Activated CD4-positive, alpha-beta T cell treated with anti-CD3 and anti-CD28 coated beads, Interleukin-2, amount 50 U/mL, for 24 hours (primary cell): Measurements from ENCODE around the gene STMP1.
"Not testable (repeated sequence)": the region's sequence is repeated elsewhere in the genome, so short reads cannot be mapped to it uniquely, and the experiment has no call there.

ENCODE experiments used
- DNase-seq, 2 donors: peaks; one replicate each; pipeline ENCODE4 v3.0.0-alpha.2; 2020; ENCODE audit warnings: low read depth in 1 of 2, low spot score in 1 of 2

The STMP1 gene

GRCh38 chr7:135662373-135663114 lies at the start of gene STMP1:
Gene STMP1, plus strand, starts transcription at chr7:135662514.
- peak; percentile 94 to 96 for DNase-seq

DNA sequence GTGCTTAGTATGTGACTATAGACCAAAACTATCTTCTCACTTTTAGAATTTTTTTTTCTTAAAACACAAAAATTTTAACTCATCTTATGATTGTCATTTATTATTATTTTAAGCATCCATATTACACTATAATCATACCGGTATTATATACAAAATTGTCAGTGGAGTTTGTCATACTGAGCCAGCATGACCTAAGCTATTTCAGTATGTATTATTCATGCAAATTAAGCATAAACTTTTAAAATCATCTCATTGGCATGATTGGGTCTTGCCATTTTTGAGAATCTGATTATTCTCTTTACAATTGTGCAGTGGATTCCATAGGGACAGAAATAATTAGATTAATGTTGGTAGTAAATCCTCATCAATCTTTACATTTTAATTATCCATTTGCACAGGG lies 46.2 kb upstream of the STMP1 start:
- no peak for DNase-seq

DNA sequence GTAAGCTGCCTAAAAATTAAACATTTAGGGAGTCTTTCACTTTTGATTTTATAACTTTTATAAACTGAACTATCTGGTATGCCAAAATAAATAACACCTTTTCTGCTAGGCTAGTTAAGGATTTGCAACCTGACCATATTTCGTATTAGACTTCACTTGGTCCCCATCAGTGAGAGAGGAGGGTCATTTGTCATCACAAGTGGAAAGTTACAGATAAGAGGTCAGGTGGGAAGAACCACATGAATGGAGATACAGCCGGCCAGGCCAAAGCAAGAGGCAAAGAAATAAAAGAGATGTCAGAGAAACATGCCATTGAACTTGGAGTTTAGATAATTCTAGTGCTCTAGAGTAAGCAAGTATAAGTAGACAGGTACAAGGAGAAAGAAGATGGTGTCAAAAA lies 44.5 kb upstream of the STMP1 start:
- no peak for DNase-seq

DNA sequence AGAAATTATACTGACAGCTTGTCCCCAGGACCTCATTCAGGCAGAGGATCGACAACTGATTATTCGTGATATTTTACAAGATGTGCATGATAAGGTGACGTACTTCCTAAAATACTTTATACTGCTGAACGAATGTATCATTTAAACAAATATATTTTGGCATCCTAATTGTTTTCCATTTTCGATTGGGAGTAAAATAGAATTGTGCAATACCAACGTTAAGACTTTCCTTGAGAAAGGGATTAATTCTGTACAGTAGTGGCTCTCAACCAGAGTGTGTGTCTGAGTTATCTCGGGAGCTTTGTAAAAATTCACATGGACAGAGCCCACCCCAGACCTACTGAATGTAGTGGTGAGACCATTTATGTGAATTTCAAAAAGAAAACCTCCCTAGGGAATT lies 43.8 kb upstream of the STMP1 start:
- no peak for DNase-seq

DNA sequence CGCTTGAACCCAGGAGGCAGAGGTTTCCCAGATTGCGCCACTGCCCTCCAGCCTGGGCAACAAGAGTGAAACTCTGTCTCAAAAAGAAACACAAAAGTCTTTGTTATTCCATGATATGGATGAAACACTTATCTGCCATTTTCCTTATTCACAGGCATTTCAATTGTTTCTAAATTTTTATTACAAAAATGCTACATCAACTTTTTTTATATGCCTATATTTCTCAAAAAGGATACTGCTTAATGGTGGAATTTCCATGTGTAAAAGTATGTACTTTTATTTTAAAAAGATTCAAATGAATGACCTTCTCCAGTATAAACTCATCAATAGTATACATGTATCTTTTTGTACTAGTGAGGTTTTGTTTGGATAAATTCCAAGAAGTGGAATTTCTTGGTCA lies 41.9 kb upstream of the STMP1 start:
- DNase-seq: no peak

DNA sequence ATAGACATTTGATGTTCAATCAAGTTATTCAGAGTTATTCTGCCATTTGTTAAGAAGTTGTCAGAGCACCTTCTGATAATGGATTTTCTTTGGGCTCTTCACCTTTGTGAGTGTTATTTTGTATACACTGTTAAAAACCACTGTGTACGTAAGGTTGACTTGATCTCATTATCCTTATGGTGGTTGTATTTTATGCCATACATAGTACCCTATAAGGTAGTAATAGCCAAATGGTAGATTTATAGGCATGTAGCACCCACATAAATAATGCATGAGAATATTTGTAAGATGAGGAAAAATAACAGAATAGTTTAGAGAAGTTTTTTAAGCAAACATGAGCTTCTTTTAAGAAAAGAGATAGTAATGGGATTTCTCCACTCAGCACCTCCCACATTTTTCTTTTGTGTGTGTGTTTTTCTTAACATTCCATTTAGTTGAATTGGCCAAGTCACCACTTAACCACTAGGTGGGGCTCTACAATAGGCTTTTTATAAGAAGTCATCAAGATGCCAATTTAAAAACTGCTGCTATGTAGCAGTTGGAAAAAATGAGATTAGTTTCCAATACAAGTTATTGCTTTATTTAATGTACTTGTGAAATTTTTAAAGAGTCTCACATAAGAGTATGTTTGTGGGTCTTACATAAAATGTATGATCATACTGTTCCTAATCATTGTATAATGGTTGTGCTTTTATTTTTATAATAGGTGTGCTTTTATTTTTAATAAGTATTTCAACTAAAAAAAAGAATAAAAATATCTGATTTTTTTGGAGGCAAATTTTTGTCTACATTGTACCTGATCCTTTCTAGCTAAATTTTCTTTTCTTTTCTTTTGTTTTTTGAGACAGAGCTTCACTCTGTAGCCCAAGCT lies 41.1 kb upstream of the STMP1 start:
- peak in 1 of 2 donors; percentile 3 for DNase-seq

- no peak for DNase-seq
Observed at GRCh38 chr7:135634191-135634878, 28.0 kb upstream of the STMP1 start.

GRCh38 chr7:135639690-135640089 lies 22.6 kb upstream of the STMP1 start:
- not testable (repeated sequence) for DNase-seq

- DNase-seq: no peak
Observed at GRCh38 chr7:135644154-135644553, 18.2 kb upstream of the STMP1 start.

GRCh38 chr7:135644729-135645128 lies 17.6 kb upstream of the STMP1 start:
- DNase-seq: no peak

DNA sequence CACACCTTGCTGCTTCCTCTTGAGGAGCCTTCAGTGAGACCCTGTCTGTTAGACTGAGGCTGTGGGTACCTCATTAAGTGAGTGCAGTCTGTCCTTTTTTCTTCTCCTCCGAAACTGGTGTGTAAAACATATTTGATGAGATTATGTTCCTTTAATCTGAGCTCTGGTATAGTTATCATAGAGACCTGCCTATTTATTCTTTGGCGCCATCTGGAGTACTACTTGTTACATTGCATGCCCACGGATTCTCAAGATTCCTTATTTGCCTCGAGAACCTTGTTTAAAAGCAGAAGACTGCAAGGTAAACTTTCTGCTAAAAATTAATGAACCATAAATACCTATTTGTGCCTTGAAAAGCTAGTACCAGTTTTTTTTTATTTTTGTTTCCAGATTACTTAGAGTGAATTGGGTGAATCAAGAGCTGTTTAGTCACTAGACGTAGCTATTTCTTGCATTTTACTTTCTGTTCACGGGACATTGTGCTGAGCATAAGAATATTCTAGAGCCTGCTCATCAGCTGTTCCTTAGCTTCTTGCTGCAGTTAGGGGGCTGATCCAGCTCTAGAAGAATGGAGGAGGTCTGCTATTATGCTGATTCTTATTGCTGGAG lies 16.9 kb upstream of the STMP1 start:
- no peak for DNase-seq

DNA sequence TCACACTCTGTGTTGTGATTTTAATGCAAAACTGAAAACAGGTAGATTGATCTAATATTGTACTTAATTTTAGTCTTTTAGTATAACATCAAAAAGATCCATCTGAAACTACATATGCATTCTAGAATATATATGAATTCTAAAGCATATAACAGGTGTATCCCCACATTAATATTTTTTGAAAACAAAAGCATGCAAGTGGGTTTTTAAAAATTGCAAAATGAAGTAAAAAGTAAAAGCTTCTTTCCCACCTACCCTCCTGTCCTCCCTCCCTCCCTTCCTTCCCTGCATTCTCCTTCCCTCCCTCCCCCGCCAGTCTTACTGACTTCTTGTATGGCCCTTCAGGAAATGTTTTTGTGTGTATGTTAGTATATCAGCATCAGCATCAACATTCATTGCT lies 14.6 kb upstream of the STMP1 start:
- DNase-seq: no peak

- DNase-seq: no peak
Observed at GRCh38 chr7:135648235-135648634, 14.1 kb upstream of the STMP1 start.

DNA sequence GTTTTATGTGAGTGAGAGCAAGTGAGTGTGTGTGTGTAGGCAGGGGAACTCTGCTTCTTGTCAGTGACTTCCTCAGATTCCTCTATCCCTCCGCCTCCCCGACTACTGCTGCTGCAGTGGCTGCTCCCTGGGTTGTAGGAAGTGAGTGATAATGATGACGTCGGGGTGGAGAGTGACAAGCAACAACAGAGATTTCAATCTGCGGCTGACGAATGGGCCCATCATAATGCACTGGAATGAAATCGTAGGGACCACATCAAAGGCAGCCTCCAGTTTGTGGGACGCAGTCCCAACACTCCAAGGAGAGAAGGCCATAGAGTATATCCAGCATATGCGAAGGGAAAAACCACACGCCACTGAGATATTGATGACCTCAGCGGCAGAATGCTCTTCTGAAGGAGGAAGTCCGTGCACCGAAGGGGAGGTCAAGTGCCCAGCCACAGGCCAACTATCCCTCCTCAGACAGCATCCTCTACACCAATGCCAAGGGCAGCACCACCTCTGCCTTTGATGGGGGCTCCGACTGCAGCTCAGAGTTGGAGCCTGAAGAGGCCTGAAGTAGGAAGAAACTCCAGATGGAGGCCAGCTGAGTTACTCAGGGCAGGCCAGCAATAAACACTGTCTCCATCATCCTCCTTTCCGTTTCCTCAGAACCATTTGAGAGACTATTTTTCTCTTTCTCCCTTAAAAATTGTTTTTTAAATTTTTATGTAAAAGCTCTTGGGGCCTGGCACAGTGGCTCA lies 11.3 kb upstream of the STMP1 start:
- DNase-seq: no peak

DNA sequence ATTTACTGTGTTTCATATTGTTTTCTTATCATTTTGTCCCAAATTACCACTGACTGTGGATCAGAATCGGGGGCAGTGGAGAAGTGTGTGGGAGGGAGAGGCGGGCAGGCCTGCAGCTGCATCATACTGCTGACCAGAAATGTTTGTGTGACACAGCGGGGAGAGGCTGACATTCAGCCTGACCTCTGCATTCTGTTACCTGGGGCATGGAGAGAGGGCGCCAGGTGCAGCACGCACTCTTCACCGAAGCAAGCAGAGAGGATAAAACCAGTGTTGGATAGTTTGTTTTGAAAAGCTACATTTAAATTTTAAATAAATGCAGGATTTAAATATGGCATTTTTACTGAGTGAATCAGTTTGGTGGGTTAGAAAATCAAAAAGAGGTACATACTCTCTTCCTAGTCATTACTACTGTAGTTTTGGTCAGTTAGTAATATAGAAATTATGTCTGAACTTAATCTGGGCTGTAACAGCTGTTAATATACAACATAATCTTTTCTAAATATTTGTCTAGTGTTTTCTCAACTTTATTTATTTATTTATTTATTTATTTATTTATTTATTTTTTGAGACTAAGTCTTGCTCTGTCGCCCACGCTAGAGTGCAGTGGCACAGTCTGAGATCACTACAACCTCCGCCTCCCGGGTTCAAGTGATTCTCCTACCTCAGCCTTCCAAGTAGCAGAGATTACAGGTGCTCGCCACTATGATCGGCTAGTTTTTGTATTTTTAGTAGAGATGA lies 8.8 kb upstream of the STMP1 start:
- DNase-seq: no peak

DNA sequence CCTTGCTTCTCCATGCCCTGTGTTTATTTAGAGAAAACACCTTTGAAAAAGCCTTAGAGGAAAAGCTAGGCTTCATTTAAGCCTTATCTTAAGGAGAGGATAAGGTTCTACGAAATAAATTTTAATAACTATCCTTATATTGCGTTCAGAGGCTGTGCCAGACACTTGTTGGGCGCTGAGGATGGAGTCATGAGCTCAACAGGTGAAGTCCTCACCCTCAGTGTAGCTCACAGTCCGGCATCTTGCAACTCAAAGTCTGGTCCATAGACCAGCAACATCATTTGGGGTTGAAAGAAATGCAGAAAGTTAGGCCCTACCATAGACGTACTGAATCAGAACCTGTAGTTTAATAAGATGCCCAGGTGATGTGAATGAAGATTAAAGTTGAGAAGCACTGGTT lies 3.8 kb upstream of the STMP1 start:
- DNase-seq: no peak

DNA sequence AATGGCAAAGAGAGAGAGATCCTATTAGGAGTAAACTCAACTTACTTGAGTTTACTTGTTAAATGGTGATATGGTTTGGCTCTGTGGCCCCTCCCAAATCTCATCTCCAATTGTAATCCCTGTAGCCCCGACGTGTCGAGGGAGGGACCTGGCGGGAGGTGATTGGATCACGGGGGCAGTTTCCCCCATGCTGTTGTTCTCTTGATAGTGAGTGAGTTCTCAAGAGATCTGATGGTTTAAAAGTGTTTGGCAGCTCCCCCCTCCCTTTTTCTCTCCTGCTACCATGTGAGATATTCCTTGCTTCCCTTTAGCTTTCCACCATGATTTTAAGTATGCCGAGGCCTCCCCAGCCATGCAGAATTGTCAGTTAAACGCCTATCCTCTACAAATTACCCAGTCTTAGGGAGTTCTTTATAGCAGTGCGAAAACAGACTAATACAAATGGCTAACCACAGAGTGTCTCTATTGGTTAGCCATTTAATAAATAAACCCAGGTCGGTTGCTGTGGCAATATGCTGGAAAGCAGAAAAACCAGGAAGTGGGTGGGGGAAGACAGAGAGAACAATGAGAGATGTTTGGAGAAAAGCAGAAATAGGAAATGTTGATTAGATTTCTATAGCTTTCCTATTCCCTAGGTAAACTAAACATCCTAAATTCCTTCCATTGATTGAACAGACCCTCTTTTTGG lies 3.0 kb upstream of the STMP1 start:
- no peak for DNase-seq

- DNase-seq: no peak
Observed at GRCh38 chr7:135661311-135662122, 797 bp upstream of the STMP1 start.

DNA sequence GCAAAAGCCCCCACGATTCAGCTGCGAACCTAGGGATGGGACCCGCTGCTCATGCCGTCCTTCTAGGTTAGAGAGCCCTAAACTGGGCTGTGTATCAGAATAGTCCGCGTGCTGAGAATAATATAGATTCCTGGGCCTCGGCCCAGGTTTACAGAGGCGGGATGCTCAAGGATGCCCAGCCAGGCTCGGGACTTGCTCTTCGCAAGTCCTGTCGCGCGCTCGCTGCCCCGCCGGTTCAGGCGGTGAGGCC lies 266 bp upstream of the STMP1 start:
- DNase-seq: no peak
